Measurements from ENCODE around the gene PDGFA. TPM values are rescaled to one million over a fixed set of nuclear protein-coding genes. Genes with fewer than 3 reads are reported as not detected.

The PDGFA gene
- total RNA-seq, 2 experiments from 2014 or later: 16.7 to 18.8 TPM

- H3K36me3 Mint-ChIP-seq (ENCODE audit: low read depth): no peaks in the 10 kb centered on the region
- no peaks in the 10 kb centered on the region for H3K9me3 Mint-ChIP-seq
- ChIA-PET POLR2A (interaction anchor here (0.8 kb wide), 1 partner anchor 86 kb away, joined by 3 read pairs; no protein-coding TSS in a partner anchor), CTCF (interaction anchor here (1.1 kb wide), 1 partner anchor 185 kb away, joined by 5 read pairs; no protein-coding TSS in a partner anchor)
- H3K4me1 Mint-ChIP-seq (ENCODE audit: low read depth): peaks cover 18% of the 10 kb centered on the region
- H3K4me3 Mint-ChIP-seq: peak overlapping the region; percentile 81
- no peak for TF ChIP-seq CTCF (IDR thresholded peaks at IDR 0.05)
- intact Hi-C loops (cut with micrococcal nuclease): no loop called here
- DNase-seq: peak; percentile 64
- ATAC-seq: no peak
- H3K27ac Mint-ChIP-seq: peak overlapping the region; percentile 63
- H3K27me3 Mint-ChIP-seq: peaks cover 29% of the 10 kb centered on the region
Observed at GRCh38 chr7:517774-518629, 1.6 kb downstream of the PDGFA start.

GRCh38 chr7:516606-517456 lies 2.8 kb downstream of the PDGFA start:
- peak; percentile 62 for DNase-seq

GRCh38 chr7:516216-516605 lies 3.4 kb downstream of the PDGFA start:
- POLR2A ChIA-PET: no interaction called here
- peaks cover 23% of the 10 kb centered on the region for H3K27me3 Mint-ChIP-seq
- intact Hi-C loops (cut with micrococcal nuclease): no loop called here
- no peak for ATAC-seq
- peak overlapping the region; percentile 52 for H3K27ac Mint-ChIP-seq
- CTCF ChIA-PET: no interaction called here
- H3K9me3 Mint-ChIP-seq: no peaks in the 10 kb centered on the region
- H3K36me3 Mint-ChIP-seq (ENCODE audit: low read depth): no peaks in the 10 kb centered on the region
- no peak for DNase-seq
- H3K4me3 Mint-ChIP-seq: peak overlapping the region; percentile 31
- H3K4me1 Mint-ChIP-seq (ENCODE audit: low read depth): peaks cover 18% of the 10 kb centered on the region
- TF ChIP-seq CTCF (IDR thresholded peaks at IDR 0.05): no peak

More at GRCh38 chr7:516606-517456, 2.8 kb downstream of the PDGFA start:
- POLR2A ChIA-PET: no interaction called here
- Mint-ChIP-seq H3K36me3 (ENCODE audit: low read depth) (no peaks in the 10 kb centered on the region), H3K27me3 (peaks cover 26% of the 10 kb centered on the region), H3K9me3 (no peaks in the 10 kb centered on the region), H3K4me1 (ENCODE audit: low read depth) (peaks cover 18% of the 10 kb centered on the region), H3K4me3 (peak overlapping the region; percentile 36), H3K27ac (no peak overlapping the region)
- CTCF ChIA-PET: no interaction called here
- TF ChIP-seq CTCF (IDR thresholded peaks at IDR 0.05): no peak
- intact Hi-C loops (cut with micrococcal nuclease): no loop called here
- peak; percentile 13 for ATAC-seq

GRCh38 chr7:515628-516027 lies 4.0 kb downstream of the PDGFA start:
- CTCF ChIA-PET: no interaction called here
- ATAC-seq: no peak

More at GRCh38 chr7:515628-516027, 4.0 kb downstream of the PDGFA start:
- Mint-ChIP-seq H3K4me1 (ENCODE audit: low read depth) (peaks cover 18% of the 10 kb centered on the region), H3K9me3 (no peaks in the 10 kb centered on the region), H3K27me3 (peaks cover 19% of the 10 kb centered on the region), H3K4me3 (no peak overlapping the region), H3K36me3 (ENCODE audit: low read depth) (no peaks in the 10 kb centered on the region), H3K27ac (no peak overlapping the region)
- TF ChIP-seq CTCF (IDR thresholded peaks at IDR 0.05): no peak
- intact Hi-C loops (cut with micrococcal nuclease): no loop called here
- DNase-seq: no peak
- POLR2A ChIA-PET: interaction anchor here (0.5 kb wide), 1 partner anchor 135 kb away, joined by 4 read pairs; no protein-coding TSS in a partner anchor

Data from activated CD8-positive, alpha-beta T cell treated with anti-CD3 and anti-CD28 coated beads for 36 hours (primary cell).